Measurements from ENCODE around the gene HNRNPF. TPM values are rescaled to one million over a fixed set of nuclear protein-coding genes. Genes with fewer than 3 reads are reported as not detected.
"Not testable (repeated sequence)": the region's sequence is repeated elsewhere in the genome, so short reads cannot be mapped to it uniquely, and the experiment has no call there.

HNRNPF gene
- polyA plus RNA-seq, 2 of the 4 experiments (the other 2 are of a cell fraction) = 228 to 271 TPM

DNA sequence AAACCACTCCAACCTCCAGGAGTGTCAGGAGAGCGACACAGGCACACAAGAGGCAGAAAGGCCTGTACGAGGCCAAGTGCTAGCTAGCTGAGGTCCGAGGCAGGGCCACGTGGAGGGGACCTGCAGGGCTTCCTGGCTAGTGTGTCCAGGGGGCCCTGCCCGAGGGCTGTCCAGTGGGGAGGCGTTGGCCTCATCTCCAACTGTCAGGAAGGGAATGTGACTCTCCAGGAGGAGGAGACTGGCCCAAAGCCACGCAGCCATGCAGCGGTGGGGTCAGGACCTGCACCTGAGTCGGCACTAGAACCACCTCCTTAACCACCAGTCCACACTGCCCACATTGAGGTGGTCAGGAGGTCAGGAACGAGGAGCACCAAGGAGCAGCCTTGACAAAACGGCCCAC lies 69.8 kb downstream of the HNRNPF start:
- no peak for TF ChIP-seq HOXB13 (CRISPR knock-in tag; IDR thresholded peaks at IDR 0.05; ENCODE audit: low read depth)
- no peak for TF ChIP-seq POLR2A (IDR thresholded peaks at IDR 0.05; ENCODE audit: low read length)
- no peak for TF ChIP-seq RFX5 (IDR thresholded peaks at IDR 0.05)
- TF ChIP-seq, protein P1, sequence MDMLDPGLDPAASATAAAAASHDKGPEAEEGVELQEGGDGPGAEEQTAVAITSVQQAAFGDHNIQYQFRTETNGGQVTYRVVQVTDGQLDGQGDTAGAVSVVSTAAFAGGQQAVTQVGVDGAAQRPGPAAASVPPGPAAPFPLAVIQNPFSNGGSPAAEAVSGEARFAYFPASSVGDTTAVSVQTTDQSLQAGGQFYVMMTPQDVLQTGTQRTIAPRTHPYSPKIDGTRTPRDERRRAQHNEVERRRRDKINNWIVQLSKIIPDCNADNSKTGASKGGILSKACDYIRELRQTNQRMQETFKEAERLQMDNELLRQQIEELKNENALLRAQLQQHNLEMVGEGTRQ (IDR thresholded peaks at IDR 0.05) = no peak
- no peak for TF ChIP-seq RARB (CRISPR knock-in tag; IDR thresholded peaks at IDR 0.05)
- TF ChIP-seq, protein P2, sequence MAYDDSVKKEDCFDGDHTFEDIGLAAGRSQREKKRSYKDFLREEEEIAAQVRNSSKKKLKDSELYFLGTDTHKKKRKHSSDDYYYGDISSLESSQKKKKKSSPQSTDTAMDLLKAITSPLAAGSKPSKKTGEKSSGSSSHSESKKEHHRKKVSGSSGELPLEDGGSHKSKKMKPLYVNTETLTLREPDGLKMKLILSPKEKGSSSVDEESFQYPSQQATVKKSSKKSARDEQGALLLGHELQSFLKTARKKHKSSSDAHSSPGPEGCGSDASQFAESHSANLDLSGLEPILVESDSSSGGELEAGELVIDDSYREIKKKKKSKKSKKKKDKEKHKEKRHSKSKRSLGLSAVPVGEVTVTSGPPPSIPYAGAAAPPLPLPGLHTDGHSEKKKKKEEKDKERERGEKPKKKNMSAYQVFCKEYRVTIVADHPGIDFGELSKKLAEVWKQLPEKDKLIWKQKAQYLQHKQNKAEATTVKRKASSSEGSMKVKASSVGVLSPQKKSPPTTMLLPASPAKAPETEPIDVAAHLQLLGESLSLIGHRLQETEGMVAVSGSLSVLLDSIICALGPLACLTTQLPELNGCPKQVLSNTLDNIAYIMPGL (CRISPR knock-in tag; IDR thresholded peaks at IDR 0.05; ENCODE audit: borderline replicate concordance) = no peak
- TF ChIP-seq E2F6 (IDR thresholded peaks at IDR 0.05; ENCODE audit: borderline replicate concordance, low read depth) = no peak
- no peak for TF ChIP-seq HOXB5 (CRISPR knock-in tag; IDR thresholded peaks at IDR 0.05)
- TF ChIP-seq NPAS2 (CRISPR knock-in tag; IDR thresholded peaks at IDR 0.05; ENCODE audit: borderline replicate concordance) = no peak
- no peak for TF ChIP-seq ZNF302 (CRISPR knock-in tag; IDR thresholded peaks at IDR 0.05)
- TF ChIP-seq JUNB (IDR thresholded peaks at IDR 0.05) = no peak
- peak overlapping the region; percentile 67; the same call in 2 of the 3 replicates for H3K4me2 ChIP-seq
- H3K4me1 ChIP-seq = peaks cover 72% of the 10 kb centered on the region
- peak overlapping the region; percentile 88 to 91 for H3K27ac ChIP-seq
- ChIA-PET CTCF (interaction anchor here (1.2 to 2.6 kb wide), 4 partner anchors 10 to 73 kb away, joined by 5 to 11 read pairs (median 6); no protein-coding TSS in a partner anchor), POLR2A (no interaction called here)
- H3K9me3 ChIP-seq = no peaks in the 10 kb centered on the region
- FAIRE-seq (no peak), DNase-seq (ENCODE audit: low read depth in 1 of 2, low spot score in 1 of 2) (no peak), ATAC-seq (no peak)
- H3K4me3 ChIP-seq = no peak overlapping the region
- WGBS (ENCODE audit: missing lambda C conversion rate) = 60% methylated on average over 8 of the region's 11 CpGs

DNA sequence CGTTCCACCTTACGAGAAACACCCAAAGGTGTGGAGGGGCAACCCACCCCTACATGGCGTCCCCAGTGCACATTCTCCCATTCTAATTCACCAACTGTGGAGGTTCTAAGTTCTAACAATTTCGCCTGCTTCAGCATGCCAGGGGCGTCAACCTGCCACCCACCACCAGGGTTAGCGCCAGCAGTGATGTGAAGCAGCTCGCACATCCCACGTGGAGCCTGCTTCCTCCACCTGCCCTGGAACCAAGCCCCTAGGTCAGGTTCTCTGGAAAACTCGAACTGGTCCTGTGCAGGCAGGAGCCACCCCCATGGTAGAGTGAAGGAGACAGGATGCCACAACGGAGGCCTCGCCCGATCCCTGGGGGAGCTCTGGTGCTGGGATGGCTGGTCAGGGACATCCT lies 70.9 kb downstream of the HNRNPF start:
- CTCF ChIA-PET = interaction anchor here (1.2 to 2.6 kb wide), 3 partner anchors 11 to 72 kb away, joined by 6 to 11 read pairs (median 7); no protein-coding TSS in a partner anchor

DNA sequence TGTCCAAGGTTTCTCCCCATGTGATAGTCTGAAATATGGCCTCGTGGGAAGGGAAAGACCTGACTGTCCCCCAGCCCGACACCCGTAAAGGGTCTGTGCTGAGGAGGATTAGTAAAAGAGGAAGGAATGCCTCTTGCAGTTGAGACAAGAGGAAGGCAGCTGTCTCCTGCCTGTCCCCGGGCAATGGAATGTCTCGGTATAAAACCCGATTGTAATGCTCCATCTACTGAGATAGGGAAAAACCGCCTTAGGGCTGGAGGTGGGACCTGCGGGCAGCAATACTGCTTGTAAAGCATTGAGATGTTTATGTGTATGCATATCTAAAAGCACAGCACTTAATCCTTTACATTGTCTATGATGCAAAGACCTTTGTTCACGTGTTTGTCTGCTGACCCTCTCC lies 71.5 kb downstream of the HNRNPF start:
- peaks cover 66% of the 10 kb centered on the region for H3K4me1 ChIP-seq
- CTCF ChIA-PET = interaction anchor here (0.6 to 2.6 kb wide), 5 partner anchors 26 to 72 kb away, joined by 3 to 11 read pairs (median 7); no protein-coding TSS in a partner anchor
- H3K9me3 ChIP-seq; DNase-seq (ENCODE audit: low read depth in 1 of 2, low spot score in 1 of 2); POLR2A ChIA-PET; FAIRE-seq; H3K4me3 ChIP-seq; ATAC-seq: not testable (repeated sequence)
- peak overlapping the region; percentile 67 for H3K4me2 ChIP-seq
- WGBS (ENCODE audit: missing lambda C conversion rate) = 12% methylated on average over 8 of the region's 9 CpGs
- H3K27ac ChIP-seq = peak overlapping the region; percentile 88 to 91

More for the DNA sequence above, 70.9 kb downstream of the HNRNPF start:
- POLR2A ChIA-PET = no interaction called here
- H3K27ac ChIP-seq = peak overlapping the region; percentile 88 to 91
- no peak overlapping the region for H3K4me3 ChIP-seq
- 85% methylated on average over 8 of the region's 12 CpGs for WGBS (ENCODE audit: missing lambda C conversion rate)
- DNase-seq (ENCODE audit: low read depth in 1 of 2, low spot score in 1 of 2) (no peak), ATAC-seq (peak; percentile 25 to 40; a peak in 3 of 6 replicates), FAIRE-seq (no peak)
- H3K9me3 ChIP-seq = no peaks in the 10 kb centered on the region
- peak overlapping the region; percentile 67 for H3K4me2 ChIP-seq
- TF ChIP-seq CEBPB (IDR thresholded peaks at IDR 0.05) (no peak), HES2 (IDR thresholded peaks at IDR 0.05) (no peak), KDM5A (IDR thresholded peaks at IDR 0.05) (no peak), EHMT2 (IDR thresholded peaks at IDR 0.05; ENCODE audit: low read depth) (no peak), FOSB (CRISPR knock-in tag; IDR thresholded peaks at IDR 0.05) (no peak), JUN (IDR thresholded peaks at IDR 0.05) (no peak), MAX (IDR thresholded peaks at IDR 0.05) (no peak; the same call in 1 of the 2 replicates), RNF2 (IDR thresholded peaks at IDR 0.05; ENCODE audit: borderline replicate concordance, low read depth) (no peak), TP53 (CRISPR knock-in tag; IDR thresholded peaks at IDR 0.05) (no peak), POLR2AphosphoS2 (conservative IDR thresholded peaks at IDR 0.05; ENCODE audit: low read length) (no peak), BCL3 (IDR thresholded peaks at IDR 0.05) (no peak), FOXS1 (CRISPR knock-in tag; IDR thresholded peaks at IDR 0.05) (no peak), RAD21 (conservative IDR thresholded peaks at IDR 0.05 in 1 of 2, IDR thresholded peaks at IDR 0.05 in 1 of 2) (no peak)
- TF ChIP-seq, protein P3, sequence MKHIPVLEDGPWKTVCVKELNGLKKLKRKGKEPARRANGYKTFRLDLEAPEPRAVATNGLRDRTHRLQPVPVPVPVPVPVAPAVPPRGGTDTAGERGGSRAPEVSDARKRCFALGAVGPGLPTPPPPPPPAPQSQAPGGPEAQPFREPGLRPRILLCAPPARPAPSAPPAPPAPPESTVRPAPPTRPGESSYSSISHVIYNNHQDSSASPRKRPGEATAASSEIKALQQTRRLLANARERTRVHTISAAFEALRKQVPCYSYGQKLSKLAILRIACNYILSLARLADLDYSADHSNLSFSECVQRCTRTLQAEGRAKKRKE (CRISPR knock-in tag; IDR thresholded peaks at IDR 0.05; ENCODE audit: low read depth) = no peak
- TF ChIP-seq, protein P1 (IDR thresholded peaks at IDR 0.05) = no peak
- H3K4me1 ChIP-seq = peaks cover 69% of the 10 kb centered on the region

Data from A549 (cell line).